ENCODE measurements around the gene KNSTRN.

KNSTRN gene

DNA sequence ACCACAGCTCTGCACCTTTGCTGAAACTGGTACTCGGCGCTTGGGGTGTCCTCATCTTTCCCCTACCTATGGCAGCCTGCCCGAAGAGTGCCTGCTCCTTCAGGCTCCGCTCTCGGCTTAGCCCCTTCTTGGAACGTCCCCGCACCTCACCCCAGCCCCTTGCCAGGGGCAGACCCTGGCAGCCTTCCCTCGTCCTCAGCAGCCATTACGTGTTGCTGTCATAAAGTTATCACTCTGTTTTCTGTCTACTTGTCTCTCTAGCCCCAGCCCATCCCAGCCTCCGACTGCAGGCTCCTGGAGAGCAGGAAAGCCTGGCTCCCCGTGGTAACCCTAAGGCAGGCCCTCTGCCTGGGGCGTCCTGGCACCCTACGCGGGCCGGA is 53.2 kb downstream of the KNSTRN start:
- no peak for DNase-seq

DNA sequence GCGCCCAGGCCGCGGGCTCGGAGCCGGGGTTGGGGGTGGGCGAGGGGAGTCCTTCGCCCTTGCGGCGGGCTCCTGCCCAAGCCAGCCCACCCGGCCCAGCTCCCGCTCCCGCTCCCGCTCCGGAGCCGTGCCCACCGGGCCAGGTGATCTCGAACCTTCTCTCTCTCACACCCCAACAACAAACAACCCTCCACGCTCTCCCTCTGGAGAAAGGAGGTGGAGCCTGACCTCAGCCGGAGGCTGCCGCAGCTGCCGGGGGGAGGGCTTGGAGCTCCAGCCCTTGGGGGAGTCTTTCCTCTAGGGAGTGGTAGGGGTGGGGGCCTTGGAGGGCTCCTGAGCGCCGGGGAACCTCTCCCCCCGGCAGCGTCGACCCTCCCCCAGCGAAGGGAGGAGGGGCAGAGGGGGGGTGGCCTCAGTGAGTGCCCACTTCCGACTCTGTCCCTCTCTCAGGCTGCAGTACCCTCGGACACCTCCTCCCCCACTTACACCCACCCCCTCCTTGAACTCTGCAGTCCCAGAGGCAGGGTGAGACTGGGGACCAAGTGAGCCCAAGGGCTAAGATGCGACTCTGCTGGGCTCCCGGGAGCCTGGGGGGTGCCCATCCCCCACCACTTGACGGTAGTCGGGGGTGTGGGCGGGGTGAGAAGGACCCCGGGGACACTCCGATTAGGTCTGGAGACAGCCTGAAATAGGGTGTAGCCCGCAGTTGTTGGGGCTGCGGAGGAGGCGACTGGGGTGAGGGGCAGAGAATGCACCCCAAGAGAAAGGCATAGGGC is 53.8 kb downstream of the KNSTRN start:
- no peak for DNase-seq

DNA sequence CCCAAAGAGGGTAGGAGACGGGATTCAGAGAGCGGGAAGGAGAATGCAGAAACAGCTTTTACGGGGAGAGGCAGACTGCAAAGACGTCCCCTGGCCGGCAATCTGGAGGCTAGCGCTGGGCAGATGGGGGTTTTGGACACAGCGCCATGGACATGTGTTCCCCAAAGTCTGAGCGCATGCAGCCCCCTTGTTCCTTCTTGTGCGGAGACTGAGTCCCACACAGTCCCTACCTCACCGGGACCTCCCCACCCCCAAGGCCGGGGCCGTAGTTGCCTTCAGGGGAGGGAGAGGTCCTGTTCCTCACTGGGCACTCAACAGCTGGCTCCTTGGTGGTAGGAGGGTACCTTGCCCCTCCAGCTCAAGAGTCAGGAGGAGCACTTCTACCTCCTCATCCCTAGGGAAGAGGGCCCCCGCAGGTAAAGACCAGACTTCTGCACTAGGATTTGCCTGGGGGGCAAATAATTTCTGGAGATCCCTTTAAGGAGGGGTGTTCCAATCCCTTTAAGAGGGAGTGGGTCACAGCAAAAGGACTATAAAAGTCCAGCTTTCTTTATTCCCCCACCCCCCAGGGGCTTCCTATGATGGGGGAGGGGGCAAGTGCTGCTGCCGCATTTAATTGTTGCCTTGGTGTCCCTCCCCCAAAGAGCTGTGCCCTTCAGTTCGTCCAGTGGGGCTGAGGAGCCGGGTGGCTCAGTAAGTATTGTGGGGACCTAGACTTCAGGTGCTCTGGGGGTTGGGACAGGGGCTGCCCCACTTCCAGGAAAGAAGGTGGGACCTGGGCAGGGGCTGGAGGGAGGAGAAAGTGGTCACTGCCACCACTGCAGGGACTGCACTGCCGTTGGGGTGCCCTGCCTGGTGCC is 54.6 kb downstream of the KNSTRN start:
- no peak for DNase-seq

DNA sequence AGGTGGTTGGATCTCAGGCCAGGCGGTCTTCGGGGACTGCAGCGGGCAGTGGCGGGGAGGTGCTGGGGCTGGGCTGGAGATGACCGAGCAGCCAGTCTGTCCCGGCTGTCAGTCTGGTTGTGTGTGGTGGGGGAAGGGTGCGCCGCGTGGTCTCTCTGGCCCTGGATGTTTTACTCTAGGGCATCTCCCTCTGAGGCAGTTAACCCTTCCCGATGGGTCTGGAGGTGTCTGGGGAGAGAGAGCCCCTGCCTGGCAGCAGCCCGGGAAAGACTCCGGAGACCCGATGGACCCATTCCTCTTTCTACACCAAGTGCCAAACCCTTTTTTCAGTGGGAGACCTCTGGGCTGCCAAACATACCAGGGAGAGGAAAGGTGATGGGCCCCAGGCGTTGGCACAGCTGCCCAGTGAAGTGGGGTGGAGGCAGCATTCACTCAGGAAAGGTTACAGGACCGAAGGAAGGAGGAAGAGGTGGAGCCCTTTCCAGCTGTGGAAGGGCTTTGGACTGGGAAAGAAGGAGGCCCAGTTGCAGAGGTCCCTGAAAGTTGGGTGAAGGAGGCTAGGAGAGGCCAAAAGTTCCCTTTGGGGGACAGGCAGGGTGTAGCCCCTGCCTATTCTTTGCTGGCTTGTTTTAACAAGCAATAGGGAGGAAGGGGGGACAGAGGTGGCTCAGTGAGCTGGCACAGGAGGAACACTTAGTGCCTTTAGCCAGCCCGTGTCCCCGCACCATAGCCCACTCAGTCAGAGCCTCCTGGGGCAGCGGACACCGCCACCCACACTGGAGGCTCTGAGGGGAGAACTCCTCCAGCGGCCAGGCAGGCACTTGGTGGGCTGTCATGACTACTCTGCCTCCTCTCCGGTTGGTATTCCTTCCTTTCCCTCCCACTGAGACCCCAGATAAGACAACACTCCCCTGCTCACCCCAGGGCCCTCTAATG is 55.5 kb downstream of the KNSTRN start:
- no peak for DNase-seq

DNA sequence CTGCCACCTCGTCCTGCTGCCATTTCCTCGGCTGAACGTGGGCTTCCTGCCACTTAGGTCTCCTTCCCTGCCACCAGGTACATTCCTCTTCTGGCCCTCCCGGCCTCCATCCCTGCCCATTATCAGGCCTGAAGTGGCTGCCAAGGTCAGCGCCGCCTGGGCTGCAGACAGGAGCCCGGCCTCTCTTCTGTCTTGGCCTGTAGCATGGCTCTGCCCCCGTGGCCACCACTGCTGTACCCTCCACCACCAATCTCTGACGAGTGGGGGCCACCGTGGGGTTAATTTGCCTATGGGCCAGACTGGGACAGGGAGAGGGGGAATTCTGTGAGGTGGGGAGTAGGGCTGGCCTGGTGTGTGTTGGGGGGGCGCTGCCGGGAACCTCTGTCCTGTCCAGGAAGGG is 56.2 kb downstream of the KNSTRN start:
- DNase-seq = no peak

DNA sequence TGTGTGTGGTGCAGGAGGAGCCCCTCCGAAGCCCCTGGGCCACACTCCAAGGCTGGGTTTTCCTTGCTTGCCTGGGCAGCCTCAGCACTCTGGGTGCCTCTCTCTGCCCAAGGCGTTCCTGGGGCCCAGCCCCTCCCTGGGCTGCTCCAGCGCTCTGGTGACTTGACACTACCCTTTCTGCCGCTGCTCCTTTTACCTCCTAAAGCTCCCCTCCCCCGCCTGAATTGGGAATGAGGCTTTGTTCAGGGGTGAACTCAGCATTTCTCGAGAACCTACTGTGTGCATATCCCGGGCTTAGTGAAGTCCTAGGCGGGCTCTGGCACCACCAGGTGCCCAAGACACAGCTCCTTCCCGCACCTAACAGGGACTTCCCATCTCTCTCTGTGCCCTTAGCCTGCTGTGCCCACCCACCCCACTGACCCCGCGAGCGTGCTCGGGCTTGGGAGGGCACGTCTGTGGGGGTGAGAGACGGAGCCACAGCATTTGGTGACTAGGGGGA is 57.0 kb downstream of the KNSTRN start:
- no peak for DNase-seq

DNA sequence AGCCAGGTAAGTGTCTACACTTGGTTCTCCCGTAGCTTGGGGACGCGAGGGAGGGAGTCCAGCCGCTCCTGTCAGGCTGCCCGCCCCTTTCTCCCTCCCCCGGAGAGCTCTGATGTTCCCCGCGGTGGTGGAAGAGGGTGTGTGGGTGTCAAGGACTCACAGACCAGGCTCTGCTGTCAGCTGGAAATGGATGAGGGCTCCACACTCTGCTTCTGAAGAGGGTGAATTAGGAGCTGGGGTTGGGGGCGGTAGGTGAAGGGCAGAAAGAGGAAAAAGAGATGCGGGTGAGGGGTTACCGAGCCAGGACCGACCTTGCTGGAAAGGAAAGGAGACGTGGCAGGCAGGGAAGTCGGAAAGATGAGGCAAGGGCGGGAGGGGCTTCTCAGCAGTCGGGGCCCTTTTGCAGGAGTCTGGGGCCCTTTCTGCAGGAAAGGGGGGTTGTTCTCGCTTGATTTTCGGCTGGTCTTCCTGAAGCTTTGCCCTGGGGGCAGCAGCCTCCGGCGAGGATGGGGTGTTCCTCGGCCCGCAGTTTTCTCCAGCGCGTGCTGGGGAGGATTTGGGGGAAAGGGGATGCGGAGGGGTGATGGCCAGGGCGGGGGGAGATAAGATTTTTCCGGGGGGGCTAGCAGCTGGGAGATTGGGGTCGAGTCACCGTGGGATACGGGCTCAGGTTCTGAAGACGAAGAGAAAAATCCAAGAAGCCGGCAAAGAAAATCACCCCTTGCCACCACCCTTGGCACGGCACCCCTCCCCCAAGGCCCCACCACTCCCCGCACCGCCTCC is 57.6 kb downstream of the KNSTRN start:
- DNase-seq = peak; percentile 34

DNA sequence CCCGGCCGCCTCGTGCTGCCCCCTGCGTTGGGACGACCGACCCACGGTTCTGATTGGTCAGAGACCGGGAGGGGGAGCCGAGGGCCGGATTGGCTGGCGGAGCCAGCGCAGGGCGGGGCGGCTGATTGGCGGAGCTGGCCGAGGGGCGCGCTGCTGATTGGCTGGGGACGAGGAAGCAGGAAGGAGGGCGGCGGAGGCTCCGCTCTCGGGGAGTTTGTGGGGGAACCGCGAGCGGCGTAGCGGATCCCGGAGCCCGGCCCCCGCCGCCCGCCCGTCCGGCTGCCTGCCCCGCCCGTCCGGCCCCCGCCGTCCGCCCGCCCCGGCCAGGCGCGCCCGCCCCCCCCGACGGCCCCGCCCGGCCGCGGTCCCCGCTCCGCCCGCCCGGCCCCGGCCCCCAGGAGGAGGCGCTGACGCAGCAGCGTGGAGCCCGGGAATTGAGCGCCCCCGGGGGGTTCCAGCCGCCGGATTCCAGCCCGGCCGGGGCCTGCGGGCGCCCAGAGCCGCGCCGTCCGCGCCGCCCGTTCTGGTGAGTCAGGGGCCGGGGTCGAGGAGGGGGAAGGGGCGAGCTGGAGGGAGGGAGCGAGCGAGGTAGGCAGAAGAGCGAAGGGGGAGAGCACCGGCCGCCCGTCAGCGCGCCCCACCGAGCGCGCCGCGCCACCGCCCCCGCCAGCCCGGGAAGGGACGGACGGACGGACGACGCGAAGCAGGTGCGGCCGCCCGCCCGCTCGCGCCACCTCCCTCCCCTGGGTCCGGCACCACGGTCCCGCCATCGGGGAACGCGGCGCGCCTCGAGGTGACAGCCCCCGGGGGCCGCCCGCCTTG is 58.4 kb downstream of the KNSTRN start, which contains the start of gene BAHD1:
Gene BAHD1, plus strand, starts transcription at position 211 of the 822 bp plus-strand sequence. CDS start 17,512 bp downstream, outside the sequence.
- peak; percentile 97 for DNase-seq

DNA sequence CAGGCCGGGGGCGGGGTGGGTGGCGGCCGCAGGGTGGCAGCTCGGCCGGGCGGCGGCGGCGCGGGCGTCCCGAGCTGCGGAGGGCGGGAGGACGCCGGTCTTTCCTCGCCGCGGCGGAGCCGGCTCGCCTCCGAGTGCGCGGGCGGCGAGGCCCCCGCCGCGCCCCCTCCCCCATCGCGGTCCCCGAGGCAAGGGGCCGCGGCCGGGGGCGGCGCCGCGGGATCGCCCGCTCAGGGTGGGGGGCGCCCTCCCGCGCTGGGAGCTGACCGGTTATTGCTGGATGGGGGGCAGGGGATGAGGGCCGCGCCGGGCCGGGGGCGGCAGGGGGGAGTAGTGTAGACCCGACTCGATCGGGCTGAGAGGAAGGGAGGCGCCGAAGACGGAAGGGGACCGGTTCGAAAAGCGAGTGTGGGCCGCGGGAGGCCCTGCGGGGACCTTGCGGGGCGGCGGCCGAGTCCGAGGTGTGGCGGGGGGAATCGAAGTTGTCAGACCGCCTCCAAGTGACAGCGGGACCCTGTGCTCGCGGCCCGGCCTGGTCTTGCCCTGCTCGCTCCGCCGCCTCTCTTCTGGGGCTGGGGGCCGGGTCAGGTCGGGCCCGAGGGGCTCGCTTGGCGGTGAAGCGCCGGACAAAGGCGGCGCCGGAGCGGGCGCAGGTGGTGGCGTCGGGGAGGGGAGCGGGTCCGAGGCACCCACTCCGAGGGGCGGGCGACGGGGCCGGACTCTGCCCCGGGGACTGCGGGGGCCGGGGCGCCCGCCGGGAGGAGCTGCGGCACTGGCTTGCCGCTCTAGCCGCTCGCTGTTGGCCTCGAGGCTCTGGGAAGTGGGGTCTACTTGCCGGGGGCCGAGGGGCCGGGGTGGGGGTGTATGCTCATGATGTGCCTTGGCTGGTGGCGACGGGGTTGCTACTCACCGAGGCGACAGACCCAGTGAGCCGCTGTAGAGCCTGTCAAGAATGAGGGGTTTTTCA is 59.3 kb downstream of the KNSTRN start:
- DNase-seq = peak; percentile 36

DNA sequence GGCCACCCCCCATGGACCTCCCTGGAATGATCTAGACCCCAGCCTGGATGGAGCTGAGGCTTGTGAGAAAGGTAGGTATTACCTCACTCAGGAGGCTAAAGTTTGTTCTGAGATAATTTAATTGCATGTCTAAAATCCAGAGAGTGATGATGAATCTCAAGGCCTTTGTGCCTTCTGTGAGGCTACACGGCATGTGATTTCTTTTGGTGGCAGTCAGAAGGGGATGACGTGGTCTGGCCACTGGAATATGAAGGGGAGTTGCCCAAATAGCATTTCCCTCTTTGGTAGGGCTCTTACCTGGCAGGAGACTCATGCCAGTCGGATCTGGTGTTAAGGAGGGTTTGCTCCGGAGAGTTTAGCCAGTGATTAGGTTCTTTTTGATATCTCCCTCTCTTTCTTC is 60.7 kb downstream of the KNSTRN start:
- DNase-seq = no peak

DNA sequence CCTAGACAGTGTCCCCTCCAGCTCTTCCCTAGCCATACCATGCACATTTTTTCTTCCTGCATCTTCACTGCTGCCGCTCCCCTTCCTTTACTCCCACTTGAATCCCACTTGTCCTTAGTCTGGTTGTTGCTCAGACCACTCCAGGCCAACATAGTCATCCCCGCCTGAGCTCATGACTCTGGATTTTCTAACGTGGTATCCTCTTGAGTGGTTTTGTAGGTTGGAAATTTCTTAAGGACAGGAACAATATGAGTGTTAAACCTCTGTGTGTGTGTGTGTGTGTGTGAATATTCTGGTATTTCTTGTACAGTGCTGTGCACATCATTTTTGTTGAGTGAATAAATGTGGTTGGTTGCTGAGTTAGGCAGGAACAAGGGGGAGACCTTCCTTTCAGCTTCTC is 61.3 kb downstream of the KNSTRN start:
- no peak for DNase-seq
